Kidney capillary endothelial cell (primary cell): ENCODE data around the gene RASSF10.

Experiments
- DNase-seq: peaks from one replicate; pipeline ENCODE4 v3.0.0-alpha.2; 2018; ENCODE audit warnings: low spot score

The RASSF10 gene

DNA sequence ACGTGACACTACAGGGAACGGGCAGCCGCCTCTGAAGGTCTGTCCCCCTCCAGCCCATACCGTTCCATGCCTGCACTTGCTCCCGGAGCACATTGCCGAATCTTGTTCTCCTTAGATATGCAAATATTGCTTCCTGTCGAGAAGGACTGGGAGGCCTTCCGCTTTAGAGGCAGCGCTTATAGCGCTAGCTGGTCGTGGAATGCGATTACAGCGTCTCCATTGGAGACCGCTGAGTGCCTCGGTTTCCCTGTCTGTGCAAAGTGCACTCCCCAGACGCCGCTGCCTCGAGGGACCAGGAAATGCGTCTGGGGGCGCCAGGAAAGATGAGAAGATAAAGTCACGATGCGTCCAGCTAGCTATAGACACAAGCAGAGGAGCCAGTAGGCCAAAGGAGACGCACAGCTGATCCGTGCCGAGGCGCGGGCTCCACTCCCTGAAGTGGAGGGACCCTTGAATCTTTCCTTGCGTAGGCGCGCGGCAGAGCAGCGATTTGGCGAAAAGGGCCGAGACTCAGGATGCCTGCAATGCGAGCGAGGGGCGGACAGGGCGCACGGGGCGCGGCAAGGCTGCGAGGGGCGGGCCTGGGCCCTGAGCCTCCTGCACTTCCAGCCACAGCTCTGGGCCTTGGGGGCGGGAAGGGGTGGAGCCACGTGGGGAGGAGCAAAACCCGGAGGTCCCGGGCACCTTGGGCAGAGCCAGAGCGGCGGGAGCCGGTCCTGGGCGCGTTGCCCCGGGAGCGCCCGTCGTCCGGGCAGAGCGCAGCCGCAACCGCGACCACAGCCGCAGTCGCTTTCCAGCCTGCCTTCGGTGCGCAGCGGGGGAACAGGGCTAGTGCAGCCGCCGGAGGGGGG is at the start of gene RASSF10:
Gene RASSF10, plus strand, starts transcription at position 692 of the 851 bp plus-strand sequence. CDS start 261 bp downstream, outside the sequence.
- no peak for DNase-seq

DNA sequence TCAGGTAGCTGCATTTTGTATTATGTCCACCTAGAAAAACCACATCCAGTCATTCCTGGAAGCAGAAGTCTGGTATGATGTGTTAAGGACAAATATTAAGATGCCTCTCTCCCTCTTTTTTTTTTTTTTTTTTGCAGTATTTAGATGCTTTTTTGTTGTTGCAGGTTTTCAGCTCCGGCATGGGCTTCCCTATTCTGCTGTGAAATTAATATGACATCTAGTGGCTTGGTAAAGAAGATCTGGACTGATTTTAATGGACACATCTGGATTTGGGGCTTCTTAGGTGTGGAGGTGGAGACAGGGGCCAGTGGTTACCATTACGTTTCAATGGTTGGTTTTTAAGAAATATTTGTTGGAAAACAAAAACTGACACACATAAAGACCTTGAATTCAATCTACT is 47.5 kb upstream of the RASSF10 start:
- no peak for DNase-seq

DNA sequence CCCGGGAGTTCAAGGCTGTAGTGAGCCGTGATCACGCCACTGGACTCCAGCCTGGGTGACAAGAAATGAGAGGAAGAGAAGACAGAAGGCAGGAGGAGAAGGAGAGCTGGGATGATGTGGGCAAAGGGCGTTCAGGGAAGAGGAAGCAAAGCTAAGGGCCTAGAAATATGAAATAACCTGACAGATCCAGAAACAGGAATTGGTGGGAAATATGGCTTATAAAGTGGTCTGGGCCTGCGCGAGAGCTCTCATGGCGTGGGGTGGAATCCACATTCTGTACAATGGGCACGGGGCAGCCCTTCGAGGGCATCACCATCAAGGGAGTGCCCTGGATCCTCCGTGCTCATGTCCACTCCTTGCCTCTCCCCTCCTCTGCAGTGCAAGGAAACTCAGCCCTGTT is 46.8 kb upstream of the RASSF10 start:
- no peak for DNase-seq

DNA sequence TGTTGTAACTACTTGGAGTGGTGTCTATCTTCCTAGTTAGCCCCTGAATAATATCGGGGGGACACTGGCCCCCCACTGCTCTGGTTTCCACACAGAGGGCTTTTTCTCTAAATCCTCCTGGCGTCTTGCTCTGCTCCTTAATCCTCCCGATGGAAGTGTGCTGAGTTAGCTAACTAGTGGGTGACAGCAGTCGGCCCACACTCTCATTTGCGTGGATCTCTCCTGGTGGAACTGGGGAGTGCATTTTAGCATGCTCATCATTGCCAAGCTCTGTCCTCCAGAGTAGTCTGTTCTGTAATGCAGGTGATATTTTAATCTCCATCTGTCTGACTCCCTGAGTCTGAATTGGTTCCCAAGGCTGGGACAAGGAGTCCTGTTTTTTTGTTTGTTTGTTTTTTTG is 46.1 kb upstream of the RASSF10 start:
- no peak for DNase-seq

DNA sequence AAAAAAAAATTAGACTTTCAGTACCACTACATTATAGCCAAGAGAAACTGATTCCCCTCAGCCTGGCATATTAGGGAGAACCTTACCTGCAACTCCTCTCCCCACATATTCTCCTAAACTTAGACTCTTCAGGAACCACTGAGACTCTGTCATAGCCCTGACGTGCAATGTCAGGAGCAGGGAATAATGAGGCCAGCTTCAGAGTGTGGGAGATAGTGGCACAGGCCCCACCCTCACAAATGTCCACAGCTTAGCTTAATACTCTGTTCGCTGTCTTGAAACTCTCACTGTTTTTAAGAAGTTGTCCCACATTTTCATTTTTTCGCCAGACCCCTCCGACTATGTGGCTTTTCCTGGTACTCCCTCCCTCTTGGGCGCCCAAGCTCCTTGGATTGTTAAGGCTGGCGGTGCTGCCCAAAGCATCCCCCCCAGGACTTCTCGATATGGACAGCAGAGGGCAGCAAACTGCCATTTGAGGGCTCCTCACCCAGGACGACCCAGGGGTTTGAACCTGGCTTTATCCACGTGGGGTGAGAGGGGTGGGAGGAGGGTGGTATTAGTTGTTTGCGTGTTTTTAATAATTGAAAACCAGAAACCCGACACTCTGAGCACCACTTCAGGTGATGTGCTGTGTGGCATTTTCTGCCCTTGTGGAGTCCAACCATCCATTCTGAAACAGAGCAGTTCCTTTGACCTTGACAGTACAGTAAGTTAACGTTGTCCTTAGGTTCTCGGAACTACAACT is 45.2 kb upstream of the RASSF10 start:
- DNase-seq, result peak; percentile 51

DNA sequence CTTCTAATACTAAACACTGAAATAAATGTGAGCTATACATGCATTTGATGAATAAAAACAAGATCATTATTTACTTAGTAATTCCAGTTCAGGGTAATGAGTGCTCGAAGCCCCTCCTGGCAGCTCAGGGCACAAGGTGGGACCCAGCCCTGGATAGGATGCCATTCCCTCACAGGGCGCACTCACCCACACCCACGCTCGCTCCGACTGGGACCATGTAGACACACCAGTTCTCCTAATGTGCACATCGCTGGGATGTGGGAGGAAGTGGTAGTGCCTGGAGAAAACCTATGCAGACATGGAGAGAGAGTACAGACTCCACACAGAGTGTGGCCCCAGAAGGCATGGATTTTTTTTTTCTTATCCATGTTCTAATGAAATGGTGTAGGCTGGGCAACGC is 44.5 kb upstream of the RASSF10 start:
- no peak for DNase-seq

DNA sequence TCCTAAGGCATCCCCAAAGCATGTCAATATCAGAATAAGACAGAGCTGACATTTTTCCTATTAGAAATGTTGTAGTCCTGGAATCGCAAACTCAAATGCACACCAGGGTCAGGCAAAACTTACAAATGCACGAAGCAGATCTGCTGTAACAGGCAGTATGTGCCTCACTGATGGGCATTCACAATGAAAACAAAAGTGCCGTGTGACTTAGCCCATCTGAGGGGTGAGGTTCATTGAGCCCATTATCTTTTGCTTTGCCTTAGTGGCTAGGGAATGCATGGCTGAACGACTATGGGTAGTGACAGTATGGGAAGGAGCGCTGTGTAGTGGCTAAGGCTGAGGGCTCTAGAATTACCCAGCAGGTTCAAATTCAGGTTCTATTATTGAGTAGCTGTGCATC is 43.1 kb upstream of the RASSF10 start:
- DNase-seq, result no peak

DNA sequence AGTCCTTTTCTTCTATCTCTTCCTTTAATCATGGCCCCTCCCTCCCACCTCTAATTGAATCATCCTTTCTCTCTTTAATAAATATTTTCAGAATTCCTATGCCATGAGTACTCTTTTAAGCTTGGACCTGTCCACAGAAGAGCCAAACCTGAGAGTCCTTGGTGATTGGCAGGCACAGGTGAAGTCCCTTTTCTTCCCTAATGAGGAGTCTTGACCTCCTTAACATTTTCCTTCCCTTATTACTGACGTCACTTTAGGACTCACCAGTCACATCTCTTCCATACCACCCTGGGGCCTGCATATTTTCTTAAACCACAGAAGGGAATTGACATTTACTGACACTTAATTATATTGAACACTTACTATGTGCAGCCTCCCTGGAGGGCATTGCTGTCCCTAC is 41.0 kb upstream of the RASSF10 start:
- DNase-seq, result no peak

DNA sequence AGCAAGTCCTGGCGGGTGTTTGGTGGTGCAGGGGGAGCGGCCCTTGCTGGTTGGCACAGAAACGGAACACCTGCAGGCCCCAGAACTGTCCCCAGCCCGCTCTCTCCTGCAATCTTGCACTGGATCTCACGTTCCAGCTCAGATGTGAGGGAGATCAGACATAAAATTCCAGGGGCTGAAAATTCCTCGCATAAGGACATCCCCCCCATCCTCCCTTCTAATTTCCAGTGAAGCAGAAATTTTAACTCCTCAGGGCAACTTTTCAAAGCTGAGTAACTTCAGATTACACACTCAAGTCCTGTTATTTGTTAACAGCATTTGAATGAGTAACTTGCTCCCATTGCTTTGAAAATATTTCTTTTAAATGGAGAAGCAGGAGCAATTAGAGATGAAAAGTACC is 40.3 kb upstream of the RASSF10 start:
- no peak for DNase-seq

DNA sequence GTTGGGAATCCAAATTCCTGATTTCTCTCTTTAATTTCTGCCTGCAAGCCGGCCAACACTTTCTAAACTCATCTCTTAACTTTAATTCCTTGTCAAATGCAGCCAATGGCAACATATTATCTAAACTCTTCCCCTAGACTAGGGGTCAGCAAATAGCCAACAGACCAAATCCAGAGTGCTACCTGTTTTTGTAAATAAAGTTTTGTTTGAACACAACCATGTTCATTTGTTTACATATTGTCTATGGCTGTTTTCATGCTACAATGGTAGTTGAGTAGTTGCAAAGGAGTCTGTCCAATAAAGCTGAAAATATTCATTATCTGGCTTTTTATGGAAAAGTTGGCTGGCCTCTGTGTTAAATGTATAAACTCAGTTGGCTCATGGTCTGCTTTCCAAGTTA is 37.2 kb upstream of the RASSF10 start:
- no peak for DNase-seq

DNA sequence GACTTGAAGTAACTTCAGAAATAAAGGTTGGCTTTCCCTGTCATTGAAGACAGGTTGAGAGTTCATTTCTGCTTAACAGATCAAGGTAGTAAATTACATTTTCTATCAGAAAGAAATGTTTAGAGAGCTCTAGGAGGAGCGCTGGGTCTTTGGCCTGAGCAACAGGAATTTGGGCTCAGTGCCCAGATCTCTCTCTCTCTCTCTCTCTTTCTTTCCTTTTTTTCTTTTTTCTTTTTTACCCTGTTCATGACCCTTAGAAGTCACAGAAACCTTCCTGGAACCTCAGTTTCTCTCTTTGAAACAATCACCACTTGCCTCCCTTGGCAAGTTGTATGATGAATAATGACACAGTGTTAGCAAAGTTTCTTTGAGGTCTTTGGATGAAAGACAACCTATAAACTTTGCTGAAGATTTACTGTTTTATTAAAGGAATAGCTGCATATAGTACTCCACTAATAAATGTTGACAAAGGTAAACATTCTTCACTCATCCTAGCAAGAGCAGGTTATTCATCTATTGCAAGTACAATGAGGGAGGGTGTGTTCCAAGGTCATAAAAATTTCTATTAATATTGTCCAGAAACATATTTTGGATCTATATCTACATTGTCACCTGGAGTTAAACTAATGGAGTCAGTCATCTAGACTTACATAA is 35.5 kb upstream of the RASSF10 start:
- no peak for DNase-seq

DNA sequence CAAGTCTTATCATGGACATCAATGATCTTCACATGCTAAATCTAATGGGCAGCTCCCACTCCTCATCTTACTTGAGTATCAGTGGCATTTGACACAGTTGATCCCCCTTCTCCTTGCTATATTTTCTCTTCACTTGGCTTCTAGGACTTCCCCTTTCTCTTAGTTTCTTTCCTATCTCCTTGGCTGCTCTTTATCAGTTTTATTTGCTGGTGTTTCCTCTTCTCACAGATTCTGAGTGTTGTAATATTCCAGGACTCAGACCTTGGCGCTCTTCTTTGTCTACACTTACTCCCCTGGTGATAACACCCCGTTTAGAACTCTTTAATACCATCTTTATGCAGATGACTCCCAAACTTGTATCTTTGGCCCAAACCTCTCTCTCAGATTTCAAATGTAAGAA is 33.9 kb upstream of the RASSF10 start:
- no peak for DNase-seq

DNA sequence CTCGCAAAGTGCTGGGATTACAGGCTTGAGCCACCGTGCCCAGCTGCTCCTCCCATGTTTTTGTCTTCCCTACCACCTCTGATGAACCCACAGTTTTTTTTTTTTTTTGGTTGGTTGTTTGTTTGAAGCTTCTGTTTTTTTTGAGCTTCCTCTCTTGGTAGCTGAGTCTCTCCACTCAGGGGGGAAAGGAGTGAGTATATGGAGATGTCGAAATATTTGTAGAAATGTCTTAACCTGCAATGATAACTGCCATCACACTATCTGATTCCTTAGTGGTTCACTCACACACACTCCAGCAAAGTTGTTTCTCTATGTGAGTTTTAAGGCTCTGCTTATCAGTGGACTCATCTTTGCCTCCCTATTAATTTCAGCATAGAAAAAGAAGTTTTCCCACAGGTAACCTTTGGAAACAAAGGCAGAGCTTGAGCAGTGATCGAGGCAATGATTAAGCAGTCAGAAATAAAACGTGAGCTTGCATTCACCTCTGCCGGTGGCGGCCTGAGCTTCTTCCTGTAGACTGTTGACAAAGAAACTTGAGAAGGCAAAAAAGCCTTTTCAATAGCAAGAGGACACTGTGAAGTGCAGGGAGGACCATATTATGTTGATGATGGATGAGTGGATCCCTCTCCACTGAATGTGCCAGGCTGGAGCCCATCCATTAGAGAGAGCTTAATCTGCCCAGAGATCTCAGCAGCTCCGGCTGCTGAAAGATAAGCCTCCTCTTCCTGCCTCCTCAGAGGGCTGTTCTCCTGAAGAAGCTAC is 29.0 kb upstream of the RASSF10 start:
- DNase-seq, result no peak

DNA sequence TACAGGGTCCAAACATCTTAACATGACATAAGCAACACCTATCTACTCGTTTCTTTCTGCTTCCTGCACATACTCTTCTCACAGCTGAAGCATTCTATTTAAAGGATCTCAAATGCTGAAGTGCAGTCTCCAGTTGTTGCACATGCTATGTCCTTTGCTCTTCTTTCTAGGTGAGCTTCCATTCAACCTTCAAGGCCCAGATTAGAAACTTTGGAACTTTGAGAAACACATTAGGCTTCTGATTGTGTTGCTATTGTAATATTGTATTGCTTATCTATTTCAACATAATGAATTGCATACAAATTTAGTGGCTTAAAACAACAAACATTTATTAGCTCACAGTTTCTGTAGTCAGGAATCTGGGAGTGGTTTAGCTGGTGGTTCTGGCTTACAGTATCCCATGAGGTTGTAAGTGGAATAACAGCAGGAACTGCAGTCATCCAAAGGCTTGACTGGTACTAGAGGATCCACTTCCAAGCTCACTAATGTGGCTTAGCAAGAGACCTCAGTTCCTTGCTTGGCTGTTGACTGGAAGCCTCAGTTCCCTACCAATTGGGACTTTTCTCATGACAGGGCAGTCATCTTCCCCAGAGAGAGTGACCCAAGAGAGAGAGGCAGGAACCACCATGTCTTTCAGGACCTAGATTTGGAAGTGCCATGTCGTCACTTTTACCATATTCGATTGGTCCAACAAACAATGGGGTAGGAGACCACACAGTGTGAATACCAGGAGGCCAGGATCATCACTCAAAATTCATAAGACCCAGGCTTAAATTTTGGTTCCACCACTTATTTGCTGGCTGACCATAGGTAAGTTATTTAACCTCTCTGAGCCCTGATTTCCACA is 27.2 kb upstream of the RASSF10 start:
- DNase-seq, result no peak

DNA sequence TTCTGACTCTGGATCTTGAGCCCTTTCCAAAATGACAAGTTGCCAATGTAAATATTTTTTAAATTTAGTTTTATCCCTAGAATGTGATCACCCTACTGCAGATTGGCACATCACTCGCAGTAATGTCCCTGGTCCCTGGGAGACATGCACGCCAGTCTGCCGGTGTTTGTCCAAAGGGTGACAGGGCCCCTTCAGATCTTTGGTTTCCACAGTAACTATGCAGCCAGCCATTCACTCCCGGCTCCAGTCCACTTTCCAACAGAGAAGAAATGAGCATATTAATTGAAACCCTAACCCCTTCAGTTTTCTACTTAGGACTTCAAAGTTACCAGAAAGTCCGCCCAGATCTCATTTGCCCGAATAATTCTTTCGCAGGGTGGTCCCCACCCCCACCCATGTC is 25.8 kb upstream of the RASSF10 start:
- DNase-seq, result no peak

DNA sequence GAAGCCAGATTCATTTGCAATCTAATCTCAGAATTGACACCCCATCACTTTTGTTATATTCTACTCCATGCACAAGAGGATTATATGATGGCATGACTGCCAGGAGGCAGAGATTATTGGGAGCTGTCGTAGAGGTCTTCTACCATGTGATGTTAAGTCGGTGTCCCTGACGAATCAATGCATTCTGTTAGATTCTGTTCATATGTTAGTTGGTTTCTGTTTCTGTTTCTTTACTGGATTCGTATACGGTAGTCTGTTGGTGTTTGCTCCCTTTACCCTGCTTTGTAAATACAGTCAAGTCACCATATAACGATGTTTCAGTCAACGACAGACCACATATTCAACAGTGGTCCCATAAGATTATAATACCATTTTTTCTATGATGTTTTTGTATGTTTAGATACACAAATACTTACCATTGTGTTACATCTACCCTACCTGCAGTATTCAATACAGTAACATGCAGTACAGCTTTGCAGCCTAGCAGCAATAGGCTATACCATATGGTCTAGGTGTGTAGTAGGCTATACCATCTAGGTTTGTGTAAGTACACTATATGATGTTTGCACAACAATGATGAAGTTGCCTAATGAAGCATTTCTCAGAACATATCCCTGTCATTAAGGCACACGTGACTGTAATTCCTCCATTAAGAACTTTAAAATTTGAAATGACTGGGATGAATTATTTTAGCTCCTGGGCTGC is 22.8 kb upstream of the RASSF10 start:
- no peak for DNase-seq

DNA sequence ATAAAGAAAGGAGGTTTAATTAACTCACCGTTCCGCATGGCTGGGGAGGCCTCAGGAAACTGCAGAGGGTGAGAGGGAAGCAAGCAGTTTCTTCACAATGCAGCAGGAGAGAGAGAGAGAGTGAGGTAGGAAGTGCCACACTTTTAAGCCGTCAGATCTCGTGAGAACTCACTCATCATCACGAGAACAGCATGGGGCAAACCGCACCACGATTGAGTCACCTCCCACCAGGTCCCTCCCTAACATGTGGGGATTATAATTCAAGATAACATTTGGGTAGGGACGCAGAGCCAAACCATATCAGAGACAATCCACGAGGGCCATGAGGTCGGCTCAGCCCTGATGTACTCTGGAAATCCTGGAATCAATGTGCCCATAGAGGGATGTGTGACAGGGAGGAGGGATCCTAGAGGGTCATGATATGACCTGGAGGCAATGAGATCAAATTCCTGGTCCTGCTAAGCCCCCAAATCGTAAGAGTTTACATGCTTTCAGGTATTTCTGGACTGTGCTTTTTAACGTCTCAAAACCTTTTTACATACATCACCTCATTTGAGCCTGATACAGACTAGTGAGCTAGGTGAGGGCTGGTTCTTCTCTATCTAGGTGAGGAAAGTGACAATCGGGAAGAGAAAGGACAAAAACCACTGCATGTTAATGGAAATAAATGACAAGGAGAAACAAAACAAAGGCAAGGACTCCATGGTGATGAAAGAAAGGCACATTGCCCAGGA is 19.5 kb upstream of the RASSF10 start:
- DNase-seq, result no peak

DNA sequence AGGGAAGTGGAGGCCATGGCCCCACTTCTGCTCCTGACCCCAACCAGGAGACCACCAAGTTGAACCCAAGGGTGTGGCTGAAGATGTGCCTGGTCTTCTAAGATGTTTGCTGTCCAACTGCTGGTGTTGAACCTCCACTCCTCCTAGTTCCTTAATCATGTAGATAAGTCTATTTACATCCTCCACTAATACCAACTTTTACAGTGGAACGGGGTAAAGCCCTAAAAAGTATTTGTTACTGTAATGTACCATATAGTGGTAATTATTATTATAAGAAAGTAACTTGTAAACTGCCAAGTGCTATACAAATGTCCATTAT is 19.0 kb upstream of the RASSF10 start:
- no peak for DNase-seq

DNA sequence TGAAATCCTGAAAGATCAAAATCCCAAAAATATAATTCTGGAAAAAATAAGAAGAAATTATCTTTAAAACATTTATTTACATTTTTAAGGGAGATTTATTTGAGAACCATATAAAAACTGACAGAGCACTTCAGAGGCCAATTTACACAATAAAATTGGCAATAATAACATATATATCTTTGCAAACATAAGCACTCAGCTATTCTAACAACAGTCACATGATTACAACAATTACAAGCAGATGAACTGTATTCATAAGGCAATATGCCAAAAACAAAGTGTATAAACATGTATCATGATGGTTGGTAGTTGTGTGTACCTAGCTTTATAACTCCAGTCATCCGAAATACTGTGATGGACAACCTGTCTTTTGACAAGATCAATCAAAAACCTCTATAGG is 17.7 kb upstream of the RASSF10 start:
- no peak for DNase-seq

DNA sequence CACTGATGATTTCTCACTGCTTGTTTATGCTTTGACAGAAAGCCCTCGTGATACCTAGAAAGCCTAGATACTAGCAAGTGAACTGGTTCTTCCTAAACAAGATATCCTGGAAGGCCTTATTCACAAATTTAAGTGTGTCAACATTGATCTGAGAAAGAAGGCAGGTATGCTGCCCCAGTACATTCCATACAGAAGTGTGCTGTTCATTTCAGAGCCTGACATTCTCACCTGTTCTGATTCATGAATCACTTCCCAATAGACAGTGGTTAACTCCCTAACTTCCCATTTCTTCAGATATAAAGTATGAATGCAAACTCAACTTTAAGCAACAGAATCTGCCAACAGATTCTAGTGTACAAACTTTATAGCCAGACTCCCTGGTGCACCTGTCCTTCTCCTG is 15.5 kb upstream of the RASSF10 start:
- DNase-seq, result no peak
